Measurements from ENCODE around the gene MTHFD2.

GRCh38 chr2:74186038-74186437, 12.4 kb upstream of the MTHFD2 start:
- TF ChIP-seq CTCF (IDR thresholded peaks at IDR 0.05; ENCODE audit: poor library complexity) (no peak), EZH2 (IDR thresholded peaks at IDR 0.05; ENCODE audit: borderline replicate concordance) (no peak)
